ENCODE measurements around the gene NINJ2. TPM values are rescaled to one million over a fixed set of nuclear protein-coding genes. Genes with fewer than 3 reads are reported as not detected.
"Not testable (repeated sequence)": the region's sequence is repeated elsewhere in the genome, so short reads cannot be mapped to it uniquely, and the experiment has no call there.

NINJ2 gene
- total RNA-seq, 1 donor = 8.4 TPM

DNA sequence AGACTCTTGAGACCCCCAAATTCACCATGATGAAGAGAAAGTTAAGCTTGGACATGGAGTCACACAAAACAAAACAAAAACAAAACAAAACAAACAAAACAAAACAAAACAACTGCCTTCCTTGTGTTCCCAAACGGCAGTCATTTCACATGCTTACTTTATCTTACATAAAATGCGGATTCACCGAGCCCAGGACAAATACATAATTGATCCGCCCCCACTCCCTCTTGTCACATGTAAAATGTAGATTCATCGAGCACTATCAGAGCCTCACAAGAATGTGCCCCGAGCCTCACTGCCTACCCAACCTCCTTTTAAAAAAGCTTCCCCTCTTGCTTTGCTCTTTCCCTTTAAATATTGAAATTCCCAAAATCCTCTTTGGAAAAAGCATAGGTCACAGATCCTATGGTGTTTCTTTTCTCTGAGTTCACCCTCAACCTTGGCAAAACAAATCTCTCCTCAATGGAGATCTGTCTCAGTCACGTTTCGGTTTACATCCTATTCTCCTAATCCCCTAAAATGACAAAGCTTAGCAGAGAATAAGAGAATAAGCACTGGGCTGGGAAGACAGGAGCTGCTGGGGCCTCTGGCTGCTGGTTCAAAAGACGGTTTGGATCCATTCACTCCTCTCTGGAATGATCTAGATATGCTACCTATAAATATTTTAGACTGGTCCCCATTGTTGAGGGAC lies 83.7 kb downstream of the NINJ2 start:
- no peaks in the 10 kb centered on the region for H3K27me3 ChIP-seq (ENCODE audit: insufficient read depth, low read length)
- no peak overlapping the region for H3K4me3 ChIP-seq (ENCODE audit: low read length)
- H3K4me1 ChIP-seq (ENCODE audit: insufficient read depth, low read length) = peaks cover 16% of the 10 kb centered on the region
- no peaks in the 10 kb centered on the region for H3K9me3 ChIP-seq (ENCODE audit: low read depth, low read length)

DNA sequence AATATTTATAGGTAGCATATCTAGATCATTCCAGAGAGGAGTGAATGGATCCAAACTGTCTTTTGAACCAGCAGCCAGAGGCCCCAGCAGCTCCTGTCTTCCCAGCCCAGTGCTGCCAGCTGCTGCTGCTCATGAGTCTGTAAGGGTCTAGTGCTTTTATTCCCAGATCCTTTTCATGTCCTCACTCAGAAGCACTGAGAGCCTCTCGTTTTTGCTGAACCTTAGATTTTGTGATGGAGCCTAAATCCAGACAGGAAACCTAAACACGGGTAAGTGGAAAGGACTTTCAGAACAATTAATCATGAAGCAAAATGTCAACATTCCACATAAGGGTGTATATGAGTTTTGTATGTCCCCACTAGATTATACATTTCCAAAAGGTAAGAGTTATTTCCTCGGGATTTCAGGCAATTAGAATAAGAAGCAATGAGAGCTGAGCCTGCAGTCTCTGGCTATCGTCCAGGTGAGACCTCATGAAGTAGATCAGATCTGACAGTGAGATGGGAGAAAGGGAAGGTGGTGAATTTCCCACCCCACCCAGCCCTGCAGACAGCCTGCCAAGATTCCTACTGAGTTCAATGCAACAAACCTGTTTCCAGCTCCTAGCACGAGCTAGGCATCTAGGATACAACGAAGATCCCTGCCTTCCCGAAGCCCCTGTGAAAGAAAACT lies 84.4 kb downstream of the NINJ2 start:
- Histone ChIP-seq H3K27me3 (ENCODE audit: insufficient read depth, low read length) (no peaks in the 10 kb centered on the region), H3K4me3 (ENCODE audit: low read length) (no peak overlapping the region), H3K9me3 (ENCODE audit: low read depth, low read length) (no peaks in the 10 kb centered on the region), H3K4me1 (ENCODE audit: insufficient read depth, low read length) (peaks cover 16% of the 10 kb centered on the region)

DNA sequence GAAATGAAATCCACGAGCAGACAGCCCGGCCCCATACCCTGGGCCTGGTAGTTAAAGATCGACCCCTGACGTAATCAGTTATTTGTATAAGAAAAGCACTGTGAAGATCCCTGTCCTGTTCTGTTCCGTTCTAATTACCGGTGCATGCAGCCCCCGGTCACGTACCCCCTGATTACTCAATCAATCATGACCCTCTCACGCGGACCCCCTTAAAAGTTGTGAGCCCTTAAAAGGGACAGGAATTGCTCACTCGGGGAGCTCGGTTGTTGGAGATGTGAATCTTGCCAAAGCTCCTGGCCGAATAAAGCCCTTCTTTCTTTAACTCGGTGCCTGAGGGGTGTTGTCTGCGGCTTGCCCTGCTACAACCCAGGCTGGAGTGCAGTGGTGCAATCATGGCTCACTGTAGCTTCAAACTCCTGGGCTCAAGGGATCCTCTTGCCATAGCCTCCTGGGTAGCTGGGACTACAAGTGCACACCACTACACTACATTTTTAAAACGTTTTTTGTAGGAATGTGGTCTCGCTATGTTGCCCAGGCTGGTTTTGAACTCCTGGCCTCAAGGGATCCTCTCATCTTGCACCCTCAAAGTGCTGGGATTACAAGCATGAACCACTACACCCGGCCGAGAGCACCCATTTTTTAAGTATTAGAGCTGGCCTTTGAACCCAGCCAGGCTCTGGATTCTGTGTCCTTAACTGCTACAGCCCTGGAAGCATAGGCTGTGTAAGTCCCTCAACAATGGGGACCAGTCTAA lies 85.1 kb downstream of the NINJ2 start:
- H3K9me3 ChIP-seq (ENCODE audit: low read depth, low read length); H3K27me3 ChIP-seq (ENCODE audit: insufficient read depth, low read length); H3K4me3 ChIP-seq (ENCODE audit: low read length): not testable (repeated sequence)
- H3K4me1 ChIP-seq (ENCODE audit: insufficient read depth, low read length) = peaks cover 16% of the 10 kb centered on the region

- peak overlapping the region; percentile 24 for H3K4me3 ChIP-seq (ENCODE audit: low read length)
Measured at GRCh38 chr12:576615-577110, 86.6 kb downstream of the NINJ2 start.

GRCh38 chr12:575948-576614 lies 87.2 kb downstream of the NINJ2 start:
- no peaks in the 10 kb centered on the region for H3K27me3 ChIP-seq (ENCODE audit: insufficient read depth, low read length)
- H3K9me3 ChIP-seq (ENCODE audit: low read depth, low read length) = no peaks in the 10 kb centered on the region
- H3K4me3 ChIP-seq (ENCODE audit: low read length) = peak overlapping the region; percentile 24
- peaks cover 16% of the 10 kb centered on the region for H3K4me1 ChIP-seq (ENCODE audit: insufficient read depth, low read length)

More at GRCh38 chr12:576615-577110, 86.6 kb downstream of the NINJ2 start:
- Histone ChIP-seq H3K27me3 (ENCODE audit: insufficient read depth, low read length) (no peaks in the 10 kb centered on the region), H3K9me3 (ENCODE audit: low read depth, low read length) (no peaks in the 10 kb centered on the region), H3K4me1 (ENCODE audit: insufficient read depth, low read length) (peaks cover 16% of the 10 kb centered on the region)

DNA sequence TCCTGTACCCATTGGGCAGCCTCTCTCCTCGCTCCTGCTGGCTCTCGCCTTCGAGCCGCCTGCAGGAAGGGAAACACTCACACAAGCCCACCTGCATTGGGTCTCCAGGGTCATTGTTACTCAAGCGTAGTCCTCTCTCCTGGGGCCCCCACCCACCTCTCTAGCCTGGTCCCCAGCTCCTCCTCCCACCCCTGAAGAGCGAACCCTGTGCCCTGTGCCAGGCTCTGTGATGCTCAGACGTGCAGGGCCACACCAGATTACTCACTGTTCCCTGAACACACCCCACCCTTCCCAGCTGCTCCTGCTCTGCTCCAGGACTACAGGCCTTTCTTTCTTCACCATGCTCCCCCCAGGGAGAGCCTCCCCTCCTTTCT lies 88.1 kb downstream of the NINJ2 start:
- no peak overlapping the region for H3K4me3 ChIP-seq (ENCODE audit: low read length)
- no peaks in the 10 kb centered on the region for H3K27me3 ChIP-seq (ENCODE audit: insufficient read depth, low read length)
- H3K9me3 ChIP-seq (ENCODE audit: low read depth, low read length) = no peaks in the 10 kb centered on the region
- H3K4me1 ChIP-seq (ENCODE audit: insufficient read depth, low read length) = peaks cover 20% of the 10 kb centered on the region

GRCh38 chr12:574475-575128 lies 88.6 kb downstream of the NINJ2 start:
- H3K27me3 ChIP-seq (ENCODE audit: insufficient read depth, low read length) = no peaks in the 10 kb centered on the region
- H3K4me1 ChIP-seq (ENCODE audit: insufficient read depth, low read length) = peaks cover 24% of the 10 kb centered on the region
- no peak overlapping the region for H3K4me3 ChIP-seq (ENCODE audit: low read length)
- H3K9me3 ChIP-seq (ENCODE audit: low read depth, low read length) = no peaks in the 10 kb centered on the region

GRCh38 chr12:573232-573631 lies 90.0 kb downstream of the NINJ2 start:
- H3K4me1 ChIP-seq (ENCODE audit: insufficient read depth, low read length) = peaks cover 33% of the 10 kb centered on the region
- H3K27me3 ChIP-seq (ENCODE audit: insufficient read depth, low read length) = no peaks in the 10 kb centered on the region
- no peaks in the 10 kb centered on the region for H3K9me3 ChIP-seq (ENCODE audit: low read depth, low read length)
- H3K4me3 ChIP-seq (ENCODE audit: low read length) = no peak overlapping the region

GRCh38 chr12:572532-572899 lies 90.7 kb downstream of the NINJ2 start:
- no peaks in the 10 kb centered on the region for H3K9me3 ChIP-seq (ENCODE audit: low read depth, low read length)
- peaks cover 33% of the 10 kb centered on the region for H3K4me1 ChIP-seq (ENCODE audit: insufficient read depth, low read length)
- no peak overlapping the region for H3K4me3 ChIP-seq (ENCODE audit: low read length)
- H3K27me3 ChIP-seq (ENCODE audit: insufficient read depth, low read length) = no peaks in the 10 kb centered on the region

DNA sequence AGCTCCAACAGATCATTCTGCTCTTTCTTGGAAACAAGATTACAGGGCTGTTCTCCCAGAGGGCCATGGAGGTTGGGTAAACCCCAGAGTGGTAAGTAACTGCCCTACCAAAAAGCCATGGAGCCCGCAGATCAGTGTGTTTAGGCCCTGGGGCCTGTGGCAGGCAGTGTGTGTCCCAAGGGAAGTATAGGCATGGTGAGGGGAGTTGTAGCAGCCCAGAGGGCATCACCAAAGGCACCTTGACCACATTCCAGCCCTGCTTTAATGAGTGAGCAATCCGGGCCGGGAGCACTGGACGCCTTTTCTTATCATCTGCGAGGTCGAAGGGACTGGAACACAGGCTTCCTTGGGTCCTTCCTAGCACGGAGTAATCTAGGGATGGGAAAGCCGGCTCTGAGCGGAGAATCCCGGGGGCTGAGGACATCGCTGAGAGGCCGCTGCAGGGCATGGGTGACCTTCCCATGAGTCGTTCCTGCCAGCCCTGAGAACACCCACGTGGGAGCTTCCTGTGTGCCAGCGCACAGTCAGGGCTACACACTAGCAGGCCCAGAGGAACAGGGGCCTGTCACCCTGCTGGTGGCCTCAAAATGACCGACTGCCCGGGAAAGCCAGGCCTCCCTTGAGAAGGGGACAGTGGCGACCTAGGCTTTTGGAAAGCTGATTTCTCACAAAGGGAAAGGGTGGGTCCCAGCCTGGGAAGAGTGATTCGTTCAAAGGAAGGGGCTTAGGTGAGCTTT lies 91.3 kb downstream of the NINJ2 start:
- Histone ChIP-seq H3K27me3 (ENCODE audit: insufficient read depth, low read length) (no peaks in the 10 kb centered on the region), H3K4me3 (ENCODE audit: low read length) (no peak overlapping the region), H3K4me1 (ENCODE audit: insufficient read depth, low read length) (peaks cover 33% of the 10 kb centered on the region), H3K9me3 (ENCODE audit: low read depth, low read length) (no peaks in the 10 kb centered on the region)

DNA sequence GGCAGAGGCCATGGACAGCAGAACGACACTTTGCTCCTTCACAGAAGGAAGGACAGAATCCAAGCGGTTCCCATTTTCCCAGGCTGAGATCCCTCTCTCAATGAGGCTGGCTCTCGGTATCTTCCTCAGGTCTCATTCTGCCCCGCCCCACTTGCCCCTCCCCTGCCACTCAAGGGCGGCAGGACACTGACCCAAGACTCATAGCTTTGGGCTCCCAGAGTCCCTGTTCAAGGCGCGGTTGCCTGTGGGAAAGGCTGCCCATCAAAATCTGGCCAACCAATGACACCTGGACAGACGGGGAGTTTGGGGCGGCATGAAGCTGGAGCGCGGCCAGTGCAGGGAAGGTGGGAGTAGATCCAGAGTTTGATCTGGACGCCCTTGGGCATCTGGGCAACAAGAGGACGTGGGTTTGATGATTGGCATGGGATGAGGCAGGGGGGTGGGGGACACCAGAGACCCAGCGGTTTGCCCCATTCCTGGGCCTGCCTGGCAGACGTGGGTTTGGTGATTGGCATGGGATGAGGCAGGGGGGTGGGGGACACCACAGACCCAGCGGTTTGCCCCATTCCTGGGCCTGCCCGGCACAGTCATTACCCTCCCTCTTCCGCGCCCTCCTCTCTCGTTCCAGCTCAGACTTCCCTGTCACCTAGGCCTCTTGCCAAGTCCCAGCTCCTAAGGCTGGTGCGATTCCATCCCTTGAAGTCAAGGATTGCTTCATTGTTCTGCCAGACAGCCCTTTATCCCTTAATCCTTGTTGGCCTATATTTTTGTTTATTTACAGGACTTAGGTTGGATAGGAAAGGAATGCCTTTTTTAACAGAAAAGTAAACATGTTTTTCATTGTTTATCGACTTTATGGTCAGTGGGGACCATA lies 92.1 kb downstream of the NINJ2 start:
- Histone ChIP-seq H3K4me1 (ENCODE audit: insufficient read depth, low read length) (peaks cover 26% of the 10 kb centered on the region), H3K9me3 (ENCODE audit: low read depth, low read length) (no peaks in the 10 kb centered on the region), H3K4me3 (ENCODE audit: low read length) (no peak overlapping the region), H3K27me3 (ENCODE audit: insufficient read depth, low read length) (no peaks in the 10 kb centered on the region)

DNA sequence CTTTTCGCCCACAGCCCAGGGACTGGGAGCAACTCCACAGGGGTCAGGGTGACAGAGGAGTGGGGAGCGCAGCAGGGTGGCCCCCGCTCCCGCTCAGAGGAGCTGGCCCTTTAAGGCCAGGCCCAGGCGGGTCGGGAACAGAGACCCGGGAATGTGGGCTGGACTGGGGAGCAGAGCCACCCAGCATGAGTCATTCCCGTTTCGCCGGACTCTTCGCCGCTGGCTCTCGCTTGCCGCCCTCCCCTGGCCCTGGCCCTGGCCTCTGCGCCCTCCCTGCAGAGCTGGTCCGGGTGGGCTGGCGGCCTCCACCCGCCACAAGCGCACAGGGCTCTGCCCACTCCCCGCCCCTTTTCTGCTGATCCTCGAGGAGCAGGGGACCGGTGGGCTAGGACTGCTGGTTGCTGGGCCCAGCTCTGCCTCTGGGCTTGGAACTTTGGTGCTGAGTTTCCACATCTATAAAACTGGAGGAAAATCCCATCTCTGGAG lies 92.8 kb downstream of the NINJ2 start:
- Histone ChIP-seq H3K9me3 (ENCODE audit: low read depth, low read length) (no peaks in the 10 kb centered on the region), H3K4me3 (ENCODE audit: low read length) (no peak overlapping the region), H3K4me1 (ENCODE audit: insufficient read depth, low read length) (peaks cover 26% of the 10 kb centered on the region), H3K27me3 (ENCODE audit: insufficient read depth, low read length) (no peaks in the 10 kb centered on the region)

- peaks cover 30% of the 10 kb centered on the region for H3K4me1 ChIP-seq (ENCODE audit: insufficient read depth, low read length)
- no peaks in the 10 kb centered on the region for H3K9me3 ChIP-seq (ENCODE audit: low read depth, low read length)
- no peaks in the 10 kb centered on the region for H3K27me3 ChIP-seq (ENCODE audit: insufficient read depth, low read length)
- H3K4me3 ChIP-seq (ENCODE audit: low read length) = peak overlapping the region; percentile 31
Measured at GRCh38 chr12:569803-570434, 93.3 kb downstream of the NINJ2 start.
